ENCODE measurements around the gene GTF2H4. TPM values are rescaled to one million over a fixed set of nuclear protein-coding genes. Genes with fewer than 3 reads are reported as not detected.

GTF2H4 gene
- total RNA-seq, 1 donor from 2014 or later: 29.2 TPM

DNA sequence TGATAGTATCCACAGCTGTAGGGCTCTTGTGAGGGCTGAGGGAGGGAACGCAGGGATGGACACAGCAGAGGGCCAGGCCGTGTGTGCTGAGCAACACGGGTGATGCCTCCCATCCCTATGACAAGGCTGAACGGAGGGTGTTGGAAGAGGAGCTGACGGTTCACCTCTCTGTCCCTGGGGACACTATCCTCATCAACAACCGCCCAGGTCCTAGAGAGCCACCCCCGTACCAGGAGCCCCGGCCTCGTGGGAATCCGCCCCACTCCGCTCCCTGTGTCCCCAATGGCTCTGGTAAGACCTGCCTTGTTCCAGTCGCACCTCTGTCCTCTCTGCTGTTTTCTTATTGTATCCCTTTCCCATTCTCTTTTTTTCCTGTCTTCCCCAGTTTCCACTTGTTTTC, 13.6 kb upstream of the GTF2H4 start:
- peaks cover 64% of the 10 kb centered on the region for H4K20me1 ChIP-seq (ENCODE audit: low read depth)
- peaks cover 3% of the 10 kb centered on the region for H3K27me3 Mint-ChIP-seq (ENCODE audit: insufficient read depth, low read depth)
- H3K4me1 Mint-ChIP-seq: peaks cover 15% of the 10 kb centered on the region
- no peak for TF ChIP-seq EZH2phosphoT487 (IDR thresholded peaks at IDR 0.05)
- TF ChIP-seq EZH2 (IDR thresholded peaks at IDR 0.05): no peak
- TF ChIP-seq CTCF (IDR thresholded peaks at IDR 0.05): no peak
- H2AFZ ChIP-seq (replicated peaks): no peak overlapping the region
- H3K27ac ChIP-seq: no peak overlapping the region
- no peaks in the 10 kb centered on the region for H3K9me3 Mint-ChIP-seq
- H3K4me3 ChIP-seq: no peak overlapping the region
- H3K4me1 ChIP-seq: peaks cover 30% of the 10 kb centered on the region
- no peak overlapping the region for H3K9ac ChIP-seq
- H3K27ac Mint-ChIP-seq: no peak overlapping the region
- no peaks in the 10 kb centered on the region for H3K36me3 ChIP-seq
- peaks cover 41% of the 10 kb centered on the region for H3K36me3 Mint-ChIP-seq
- H3F3A ChIP-seq (ENCODE audit: low read depth): peaks cover 17% of the 10 kb centered on the region
- DNase-seq (ENCODE audit: low spot score): no peak
- no peaks in the 10 kb centered on the region for H3K9me3 ChIP-seq (ENCODE audit: low read depth)
- peaks cover 42% of the 10 kb centered on the region for H3K79me2 ChIP-seq (ENCODE audit: low read depth)
- no peaks in the 10 kb centered on the region for H3K27me3 ChIP-seq
- no peak overlapping the region for H3K4me3 Mint-ChIP-seq
- H3K4me2 ChIP-seq: no peak overlapping the region

GRCh38 chr6:30894935-30895334, 13.1 kb upstream of the GTF2H4 start:
- Mint-ChIP-seq H3K4me1 (peaks cover 12% of the 10 kb centered on the region), H3K27me3 (ENCODE audit: insufficient read depth, low read depth) (peaks cover 5% of the 10 kb centered on the region), H3K4me3 (no peak overlapping the region), H3K27ac (no peak overlapping the region), H3K36me3 (peaks cover 37% of the 10 kb centered on the region), H3K9me3 (no peaks in the 10 kb centered on the region)
- no peak overlapping the region for H3K9ac ChIP-seq
- H3K36me3 ChIP-seq: no peaks in the 10 kb centered on the region
- no peaks in the 10 kb centered on the region for H3K9me3 ChIP-seq (ENCODE audit: low read depth)
- peaks cover 59% of the 10 kb centered on the region for H4K20me1 ChIP-seq (ENCODE audit: low read depth)
- no peaks in the 10 kb centered on the region for H3K27me3 ChIP-seq
- TF ChIP-seq EZH2 (IDR thresholded peaks at IDR 0.05): no peak
- no peak for TF ChIP-seq CTCF (IDR thresholded peaks at IDR 0.05)
- no peak for TF ChIP-seq EZH2phosphoT487 (IDR thresholded peaks at IDR 0.05)
- H3K79me2 ChIP-seq (ENCODE audit: low read depth): peaks cover 36% of the 10 kb centered on the region
- H2AFZ ChIP-seq (replicated peaks): no peak overlapping the region
- no peak overlapping the region for H3K4me2 ChIP-seq
- peaks cover 23% of the 10 kb centered on the region for H3F3A ChIP-seq (ENCODE audit: low read depth)
- DNase-seq (ENCODE audit: low spot score): no peak
- H3K27ac ChIP-seq: no peak overlapping the region
- H3K4me3 ChIP-seq: no peak overlapping the region
- H3K4me1 ChIP-seq: peaks cover 25% of the 10 kb centered on the region

- Histone ChIP-seq H3K4me3 (no peak overlapping the region), H2AFZ (replicated peaks) (no peak overlapping the region), H3K4me2 (no peak overlapping the region), H4K20me1 (ENCODE audit: low read depth) (peaks cover 54% of the 10 kb centered on the region), H3F3A (ENCODE audit: low read depth) (peaks cover 27% of the 10 kb centered on the region), H3K9ac (no peak overlapping the region), H3K9me3 (ENCODE audit: low read depth) (no peaks in the 10 kb centered on the region), H3K4me1 (peaks cover 20% of the 10 kb centered on the region), H3K36me3 (no peaks in the 10 kb centered on the region), H3K27ac (peak overlapping the region; percentile 27), H3K79me2 (ENCODE audit: low read depth) (peaks cover 32% of the 10 kb centered on the region), H3K27me3 (no peaks in the 10 kb centered on the region)
- Mint-ChIP-seq H3K27me3 (ENCODE audit: insufficient read depth, low read depth) (peaks cover 5% of the 10 kb centered on the region), H3K27ac (no peak overlapping the region), H3K4me3 (no peak overlapping the region), H3K9me3 (no peaks in the 10 kb centered on the region), H3K36me3 (peaks cover 32% of the 10 kb centered on the region), H3K4me1 (peaks cover 9% of the 10 kb centered on the region)
- DNase-seq (ENCODE audit: low spot score): no peak
- no peak for TF ChIP-seq EZH2phosphoT487 (IDR thresholded peaks at IDR 0.05)
- no peak for TF ChIP-seq EZH2 (IDR thresholded peaks at IDR 0.05)
- no peak for TF ChIP-seq CTCF (IDR thresholded peaks at IDR 0.05)
These were observed 12.7 kb upstream of the GTF2H4 start for GRCh38 chr6:30895343-30895742.
